IMR-90 (cell line): ENCODE data around the gene MRPL34. TPM values are rescaled to one million over a fixed set of nuclear protein-coding genes. Genes with fewer than 3 reads are reported as not detected.

ENCODE experiments used
- ATAC-seq: fragments of 200-7000 bp; cut with Tn5 transposase; 2 replicates; pipeline ENCODE4 v1.9.1; 2020; ENCODE audit warnings: low read depth, mild to moderate bottlenecking, moderate library complexity
- BruUV-seq: library from RNA; stranded (reverse); fragments of 400-500 nt; replicated peaks from 2 replicates; lab custom pipeline; 2021; lab: Mats Ljungman, UMichigan
- CTCF ChIA-PET: fragments of 300-600 bp; formaldehyde crosslinking; extraction: SDS; loops from one replicate; lab custom pipeline; 2021; ENCODE audit warnings: antibody characterized with exemption; lab: Yijun Ruan, JAX
- POLR2A ChIA-PET: fragments of 300-600 bp; sonication (Branson Sonifier 250); formaldehyde crosslinking; loops from one replicate; lab custom pipeline; 2022; ENCODE audit warnings: antibody characterized with exemption; ENCODE audit not compliant: unreplicated experiment; lab: Charles Lee
- DNase-seq: peaks from one replicate; pipeline ENCODE4 v3.0.0; 2013
- H2AFZ ChIP-seq: replicated peaks from 2 replicates; pipeline ENCODE3; 2013; ENCODE audit warnings: low read length, mild to moderate bottlenecking; ENCODE audit not compliant: poor library complexity
- H2AK5ac ChIP-seq: 2 replicates; pipeline ENCODE4 v1.6.1; 2013; ENCODE audit warnings: low read depth, low read length, inconsistent platforms
- H2AK9ac ChIP-seq: replicated peaks from 2 replicates; pipeline ENCODE3; 2013; ENCODE audit warnings: mild to moderate bottlenecking, low read depth, low read length, moderate library complexity; ENCODE audit not compliant: poor library complexity
- H2BK120ac ChIP-seq: 2 replicates; pipeline ENCODE4 v1.6.1; 2013; ENCODE audit warnings: low read depth, low read length, inconsistent platforms
- H2BK15ac ChIP-seq: 3 replicates; pipeline ENCODE4 v1.6.1; 2013; ENCODE audit warnings: low read depth, low read length, inconsistent platforms
- H2BK20ac ChIP-seq: 2 replicates; pipeline ENCODE4 v1.6.1; 2013; ENCODE audit warnings: low read depth, mild to moderate bottlenecking, inconsistent platforms, low read length, moderate library complexity
- H2BK5ac ChIP-seq: 2 replicates; pipeline ENCODE4 v1.6.1; 2013; ENCODE audit warnings: mild to moderate bottlenecking, low read depth, low read length, inconsistent platforms; ENCODE audit not compliant: poor library complexity, severe bottlenecking
- H3K14ac ChIP-seq: replicated peaks from 2 replicates; pipeline ENCODE4 v1.6.1; 2013; ENCODE audit warnings: low read depth, low read length, inconsistent platforms
- H3K18ac ChIP-seq: 2 replicates; pipeline ENCODE4 v1.6.1; 2013; ENCODE audit warnings: low read depth, low read length, control low read depth
- H3K23ac ChIP-seq: 2 replicates; pipeline ENCODE4 v1.6.1; 2013; ENCODE audit warnings: low read depth, low read length, inconsistent platforms
- H3K27ac ChIP-seq: 2 replicates; pipeline ENCODE4 v1.5.1; 2013; ENCODE audit warnings: mild to moderate bottlenecking, control low read depth, low read length; ENCODE audit not compliant: insufficient read depth
- H3K27me3 ChIP-seq: 2 replicates; pipeline ENCODE4 v1.6.1; 2013; ENCODE audit warnings: low read length; ENCODE audit not compliant: control insufficient read depth, insufficient read depth
- H3K36me3 ChIP-seq: 2 replicates; pipeline ENCODE4 v1.6.1; 2013; ENCODE audit warnings: low read length, mixed read lengths; ENCODE audit not compliant: control insufficient read depth, insufficient read depth
- H3K4ac ChIP-seq: 2 replicates; pipeline ENCODE4 v1.6.1; 2013; ENCODE audit warnings: low read depth, low read length, inconsistent platforms
- H3K4me1 ChIP-seq: 2 replicates; pipeline ENCODE4 v1.6.1; 2013; ENCODE audit warnings: low read length, mixed read lengths; ENCODE audit not compliant: control insufficient read depth, insufficient read depth
- H3K4me2 ChIP-seq: 2 replicates; pipeline ENCODE4 v1.6.1; 2013; ENCODE audit warnings: low read depth, mild to moderate bottlenecking, control low read depth, low read length, moderate library complexity
- H3K4me3 ChIP-seq: 2 replicates; pipeline ENCODE4 v1.5.1; 2013; ENCODE audit warnings: low read depth, mild to moderate bottlenecking, control low read depth, low read length, moderate library complexity; ENCODE audit not compliant: insufficient read depth
- H3K56ac ChIP-seq: 2 replicates; pipeline ENCODE4 v1.6.1; 2013; ENCODE audit warnings: low read length, inconsistent platforms; ENCODE audit not compliant: insufficient read depth; ENCODE audit errors: extremely low read depth
- H3K79me1 ChIP-seq, 2 experiments: 2 replicates each; pipeline ENCODE4 v1.6.1; 2013; ENCODE audit warnings: low read length in 2 of 2, inconsistent platforms in 1 of 2, low read depth in 1 of 2
- H3K9ac ChIP-seq: 2 replicates; pipeline ENCODE4 v1.6.1; 2013; ENCODE audit warnings: low read depth, low read length, control low read depth
- H3K9me1 ChIP-seq: 2 replicates; pipeline ENCODE4 v1.6.1; 2013; ENCODE audit warnings: low read length, inconsistent platforms; ENCODE audit not compliant: insufficient read depth
- H3K9me3 ChIP-seq: 2 replicates; pipeline ENCODE4 v1.6.1; 2013; ENCODE audit warnings: low read length; ENCODE audit not compliant: control insufficient read depth, insufficient read depth
- H4K20me1 ChIP-seq: 2 replicates; pipeline ENCODE4 v1.6.1; 2013; ENCODE audit warnings: low read length, inconsistent platforms; ENCODE audit not compliant: insufficient read depth
- H4K5ac ChIP-seq: 2 replicates; pipeline ENCODE4 v1.6.1; 2013; ENCODE audit warnings: mild to moderate bottlenecking, low read depth, low read length, control low read depth
- H4K8ac ChIP-seq, 2 experiments: 2 replicates each; pipeline ENCODE4 v1.6.1; 2013; ENCODE audit warnings: low read depth in 2 of 2, low read length in 2 of 2, control low read depth in 1 of 2, inconsistent platforms in 1 of 2
- H4K91ac ChIP-seq: 2 replicates; pipeline ENCODE4 v1.6.1; 2013; ENCODE audit warnings: low read depth, low read length, inconsistent platforms; ENCODE audit not compliant: insufficient read depth
- BHLHE40 ChIP-seq: fragments of 150-350 bp; IDR thresholded peaks from 2 replicates; pipeline ENCODE4 v1.6.1; 2016; ENCODE audit warnings: mild to moderate bottlenecking, low read depth, low read length
- CEBPB ChIP-seq: IDR thresholded peaks from 2 replicates; pipeline ENCODE4 v1.6.1; 2012; ENCODE audit warnings: low read depth, low read length, improper control_type of control experiment
- FOS ChIP-seq: fragments of 150-350 bp; IDR thresholded peaks from 2 replicates; pipeline ENCODE4 v1.6.1; 2016; ENCODE audit warnings: low read depth, low read length
- MAZ ChIP-seq: IDR thresholded peaks from 2 replicates; pipeline ENCODE4 v1.6.1; 2012; ENCODE audit warnings: low read depth, mild to moderate bottlenecking, low read length, improper control_type of control experiment, moderate library complexity, borderline replicate concordance
- MXI1 ChIP-seq: IDR thresholded peaks from 2 replicates; pipeline ENCODE4 v1.6.1; 2012; ENCODE audit warnings: low read depth, mild to moderate bottlenecking, low read length, moderate library complexity, borderline replicate concordance
- NFE2L2 ChIP-seq: fragments of 150-350 bp; IDR thresholded peaks from 2 replicates; pipeline ENCODE4 v1.6.1; 2016; ENCODE audit warnings: low read depth, mild to moderate bottlenecking, low read length
- POLR2A ChIP-seq: IDR thresholded peaks from 2 replicates; pipeline ENCODE4 v1.6.1; 2012; ENCODE audit warnings: mild to moderate bottlenecking, low read depth, low read length
- RAD21 ChIP-seq: IDR thresholded peaks from 2 replicates; pipeline ENCODE4 v1.6.1; 2012; ENCODE audit warnings: low read length, improper control_type of control experiment
- RCOR1 ChIP-seq: IDR thresholded peaks from 2 replicates; pipeline ENCODE4 v1.6.1; 2012; ENCODE audit warnings: mild to moderate bottlenecking, low read length, improper control_type of control experiment; ENCODE audit not compliant: insufficient replicate concordance
- RFX5 ChIP-seq: IDR thresholded peaks from 2 replicates; pipeline ENCODE4 v1.8.0; 2012; ENCODE audit warnings: low read depth, mild to moderate bottlenecking, low read length, moderate library complexity
- SMC3 ChIP-seq: fragments of 150-350 bp; IDR thresholded peaks from 2 replicates; pipeline ENCODE4 v1.6.1; 2016; ENCODE audit warnings: low read depth, mild to moderate bottlenecking, antibody characterized with exemption, low read length, moderate library complexity
- WGBS, 2 experiments: methylation state at CpG; one replicate each; pipeline versions ENCODE4 v1.1.5 to v1.1.7; 2013; ENCODE audit warnings: missing lambda C conversion rate in 2 of 2; ENCODE audit not compliant: insufficient read length in 1 of 2; ENCODE audit errors: extremely low coverage in 2 of 2; 5-methylcytosine and 5-hydroxymethylcytosine counted together
- dilution Hi-C: fragments of 300-500 bp; cut with HindIII; formaldehyde crosslinking; loops from one replicate; pipeline ENCODE4 v1.14.3; 2018; ENCODE audit warnings: low sequenced_read_pairs; ENCODE audit not compliant: unreplicated experiment
- in situ Hi-C: fragments of 300-500 bp; cut with MboI; formaldehyde crosslinking; loops from 3 replicates; pipeline ENCODE4 v1.14.3; 2019; ENCODE audit warnings: low sequenced_read_pairs, inconsistent platforms, mixed read lengths
- intact Hi-C: fragments of 100-400 bp; cut with micrococcal nuclease; formaldehyde crosslinking; loops from 2 replicates; pipeline ENCODE4 v1.10.0; 2022
- polyA plus RNA-seq, 3 experiments: library from polyadenylated mRNA; depleted of rRNA; stranded (reverse); fragments of >200 nt; gene quantifications; 2 replicates each; pipeline ENCODE4 v1.2.3, GENCODE V29; 2012; ENCODE audit warnings: low replicate concordance in 1 of 3
- total RNA-seq: library from RNA; depleted of rRNA; stranded (reverse); fragments of >200 nt; gene quantifications from 2 replicates; pipeline ENCODE4 v1.2.3, GENCODE V29; 2012
- TF ChIP-seq, protein P1 (sequence below): fragments of 150-350 bp; IDR thresholded peaks from 2 replicates; pipeline ENCODE4 v1.6.1; 2017; ENCODE audit warnings: mild to moderate bottlenecking, antibody characterized with exemption, low read length, low read depth
- TF ChIP-seq, protein P2 (sequence below): fragments of 150-350 bp; IDR thresholded peaks from 2 replicates; pipeline ENCODE4 v1.6.1; 2016; ENCODE audit warnings: low read depth, mild to moderate bottlenecking, low read length, moderate library complexity, borderline replicate concordance
- TF ChIP-seq, protein P3 (sequence below): conservative IDR thresholded peaks from 2 replicates; pipeline ENCODE4 v1.5.1; 2012; ENCODE audit warnings: mild to moderate bottlenecking, low read depth, low read length, improper control_type of control experiment

Gene MRPL34
- total and polyA plus RNA-seq, 2 of the 4 experiments (the other 2 are of a cell fraction) = 7.3 to 37.0 TPM

DNA sequence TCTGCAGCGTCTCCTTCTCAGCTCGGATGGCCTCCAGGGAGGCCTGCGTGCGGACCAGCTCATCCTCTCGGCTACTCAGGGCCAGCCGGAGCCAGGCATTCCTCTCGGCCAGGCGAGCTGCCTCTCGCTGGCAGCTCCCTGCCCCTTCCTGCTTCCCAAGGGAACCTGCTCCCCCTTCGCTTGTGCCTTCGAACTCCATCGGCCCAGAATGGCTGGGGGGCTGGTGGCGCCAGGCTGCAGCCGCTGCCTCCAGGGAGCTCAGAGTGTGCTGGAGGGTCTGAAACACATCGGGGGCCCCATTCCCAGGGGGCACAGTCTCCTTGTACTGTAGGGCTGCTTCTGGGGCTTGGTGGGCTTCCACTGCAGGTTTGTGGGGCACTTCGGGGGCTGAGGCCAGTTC lies 43.1 kb upstream of the MRPL34 start:
- Histone ChIP-seq H3K36me3 (no peaks in the 10 kb centered on the region), H3K4me1 (no peaks in the 10 kb centered on the region), H3K4me3 (no peak overlapping the region), H2BK5ac (no peak overlapping the region), H4K20me1 (0 out of 2 replicates have a peak, but pooled peaks cover 4% of the 10 kb centered on the region), H3K14ac (no peak overlapping the region), H3K27me3 (no peaks in the 10 kb centered on the region), H3K4me2 (no peak overlapping the region), H3K9ac (no peak overlapping the region), H3K18ac (no peak overlapping the region), H4K5ac (no peak overlapping the region), H2BK20ac (no peak overlapping the region), H3K9me3 (peaks cover 10% of the 10 kb centered on the region), H2AK5ac (no peak overlapping the region), H3K79me1 (peaks cover 0 to 3% of the 10 kb centered on the region in 2 experiments; a peak in 2 of 4 replicates), H4K8ac (no peak overlapping the region), H3K56ac (no peak overlapping the region), H4K91ac (no peak overlapping the region), H3K9me1 (peaks cover 4% of the 10 kb centered on the region), H2AFZ (peak overlapping the region; percentile 63), H3K4ac (no peak overlapping the region), H2BK15ac (no peak overlapping the region), H2BK120ac (no peak overlapping the region), H3K23ac (no peak overlapping the region), H3K27ac (no peak overlapping the region), H2AK9ac (no peak overlapping the region)
- intact Hi-C loops = no loop called here
- CTCF ChIA-PET = no interaction called here
- in situ Hi-C loops = no loop called here
- dilution Hi-C loops = no loop called here
- DNase-seq = no peak
- TF ChIP-seq CEBPB (no peak), MXI1 (no peak), RCOR1 (no peak), NFE2L2 (no peak), MAZ (no peak), POLR2A (no peak), FOS (no peak), RFX5 (no peak), SMC3 (no peak), RAD21 (no peak), BHLHE40 (no peak)
- TF ChIP-seq, protein P1, sequence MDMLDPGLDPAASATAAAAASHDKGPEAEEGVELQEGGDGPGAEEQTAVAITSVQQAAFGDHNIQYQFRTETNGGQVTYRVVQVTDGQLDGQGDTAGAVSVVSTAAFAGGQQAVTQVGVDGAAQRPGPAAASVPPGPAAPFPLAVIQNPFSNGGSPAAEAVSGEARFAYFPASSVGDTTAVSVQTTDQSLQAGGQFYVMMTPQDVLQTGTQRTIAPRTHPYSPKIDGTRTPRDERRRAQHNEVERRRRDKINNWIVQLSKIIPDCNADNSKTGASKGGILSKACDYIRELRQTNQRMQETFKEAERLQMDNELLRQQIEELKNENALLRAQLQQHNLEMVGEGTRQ = no peak
- TF ChIP-seq, protein P2, sequence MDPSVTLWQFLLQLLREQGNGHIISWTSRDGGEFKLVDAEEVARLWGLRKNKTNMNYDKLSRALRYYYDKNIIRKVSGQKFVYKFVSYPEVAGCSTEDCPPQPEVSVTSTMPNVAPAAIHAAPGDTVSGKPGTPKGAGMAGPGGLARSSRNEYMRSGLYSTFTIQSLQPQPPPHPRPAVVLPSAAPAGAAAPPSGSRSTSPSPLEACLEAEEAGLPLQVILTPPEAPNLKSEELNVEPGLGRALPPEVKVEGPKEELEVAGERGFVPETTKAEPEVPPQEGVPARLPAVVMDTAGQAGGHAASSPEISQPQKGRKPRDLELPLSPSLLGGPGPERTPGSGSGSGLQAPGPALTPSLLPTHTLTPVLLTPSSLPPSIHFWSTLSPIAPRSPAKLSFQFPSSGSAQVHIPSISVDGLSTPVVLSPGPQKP = no peak
- TF ChIP-seq, protein P3, sequence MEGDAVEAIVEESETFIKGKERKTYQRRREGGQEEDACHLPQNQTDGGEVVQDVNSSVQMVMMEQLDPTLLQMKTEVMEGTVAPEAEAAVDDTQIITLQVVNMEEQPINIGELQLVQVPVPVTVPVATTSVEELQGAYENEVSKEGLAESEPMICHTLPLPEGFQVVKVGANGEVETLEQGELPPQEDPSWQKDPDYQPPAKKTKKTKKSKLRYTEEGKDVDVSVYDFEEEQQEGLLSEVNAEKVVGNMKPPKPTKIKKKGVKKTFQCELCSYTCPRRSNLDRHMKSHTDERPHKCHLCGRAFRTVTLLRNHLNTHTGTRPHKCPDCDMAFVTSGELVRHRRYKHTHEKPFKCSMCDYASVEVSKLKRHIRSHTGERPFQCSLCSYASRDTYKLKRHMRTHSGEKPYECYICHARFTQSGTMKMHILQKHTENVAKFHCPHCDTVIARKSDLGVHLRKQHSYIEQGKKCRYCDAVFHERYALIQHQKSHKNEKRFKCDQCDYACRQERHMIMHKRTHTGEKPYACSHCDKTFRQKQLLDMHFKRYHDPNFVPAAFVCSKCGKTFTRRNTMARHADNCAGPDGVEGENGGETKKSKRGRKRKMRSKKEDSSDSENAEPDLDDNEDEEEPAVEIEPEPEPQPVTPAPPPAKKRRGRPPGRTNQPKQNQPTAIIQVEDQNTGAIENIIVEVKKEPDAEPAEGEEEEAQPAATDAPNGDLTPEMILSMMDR = no peak
- 67% methylated on average over 8 of the region's 16 CpGs; no CpG with 5 or more reads in 1 of the 2 experiments for WGBS, 2 experiments
- ATAC-seq = no peak
- BruUV-seq = no TSS peak
- POLR2A ChIA-PET = no interaction called here
